Left ventricle myocardium superior (tissue), 1 donor: ENCODE results near the gene ZCWPW1. TPM values are rescaled to one million over a fixed set of nuclear protein-coding genes. Genes with fewer than 3 reads are reported as not detected.
"Not testable (repeated sequence)": the region's sequence is repeated elsewhere in the genome, so short reads cannot be mapped to it uniquely, and the experiment has no call there.

Experiments
- ATAC-seq: fragments of 200-7000 bp; cut with Tn5 transposase; one replicate; pipeline ENCODE4 v1.9.1; 2020; ENCODE audit warnings: mild to moderate bottlenecking, moderate library complexity
- DNase-seq: peaks from one replicate; pipeline ENCODE4 v3.0.0-alpha.2; 2020
- intact Hi-C: fragments of 100-400 bp; cut with micrococcal nuclease; formaldehyde crosslinking; loops from one replicate; pipeline ENCODE4 v1.11.0; 2022
- total RNA-seq: library from RNA; stranded (reverse); fragmentation: NEBNext Ultra II Directional; extraction: Animal tissue kit (Norgen Biotek cat#: 25700); gene quantifications from one replicate; pipeline ENCODE4 v1.2.1, GENCODE V29; 2021
- donor health status: DM: no; HTN: yes; CAD: no; lungs with severe emphysema.

Gene ZCWPW1
- total RNA-seq, 1 donor from 2014 or later = 4.2 TPM

GRCh38 chr7:100464210-100464660 is 35.7 kb upstream of the ZCWPW1 start, which contains the start of gene SPACDR:
Gene SPACDR (minus strand): TSS chr7:100464260. CDS start chr7:100464025, 235 bp downstream.
- ATAC-seq (no peak), DNase-seq (no peak)
- intact Hi-C loops = no loop called here

GRCh38 chr7:100457033-100457432 is 28.5 kb upstream of the ZCWPW1 start:
- intact Hi-C loops = no loop called here
- DNase-seq (no peak), ATAC-seq (no peak)

- intact Hi-C loops = no loop called here
- DNase-seq (no peak), ATAC-seq (no peak)
These were observed 28.1 kb upstream of the ZCWPW1 start for GRCh38 chr7:100456562-100456961.

GRCh38 chr7:100455206-100455605 is 26.7 kb upstream of the ZCWPW1 start:
- intact Hi-C loops = no loop called here
- DNase-seq (no peak), ATAC-seq (no peak)

- ATAC-seq, DNase-seq, intact Hi-C loops: not testable (repeated sequence)
These were observed 25.4 kb upstream of the ZCWPW1 start for GRCh38 chr7:100453854-100454253.

GRCh38 chr7:100452513-100452912 is 24.0 kb upstream of the ZCWPW1 start:
- no peak for DNase-seq
- no peak for ATAC-seq

GRCh38 chr7:100449190-100449795 is 20.8 kb upstream of the ZCWPW1 start:
- DNase-seq = no peak
- no peak for ATAC-seq
- intact Hi-C loops = no loop called here

More at GRCh38 chr7:100452513-100452912, 24.0 kb upstream of the ZCWPW1 start:
- intact Hi-C loops = no loop called here

GRCh38 chr7:100447363-100447762 is 18.9 kb upstream of the ZCWPW1 start:
- DNase-seq, intact Hi-C loops, ATAC-seq: not testable (repeated sequence)

GRCh38 chr7:100446040-100446439 is 17.5 kb upstream of the ZCWPW1 start:
- ATAC-seq = no peak
- DNase-seq = no peak

GRCh38 chr7:100444311-100445278 is 16.1 kb upstream of the ZCWPW1 start:
- intact Hi-C loops = no loop called here
- peak; percentile 54 for ATAC-seq
- DNase-seq = no peak

More at GRCh38 chr7:100446040-100446439, 17.5 kb upstream of the ZCWPW1 start:
- intact Hi-C loops = no loop called here

GRCh38 chr7:100443096-100443840 is 14.8 kb upstream of the ZCWPW1 start:
- DNase-seq (no peak), ATAC-seq (no peak)
- intact Hi-C loops = no loop called here

- intact Hi-C loops = no loop called here
- DNase-seq = no peak
- no peak for ATAC-seq
These were observed 13.4 kb upstream of the ZCWPW1 start for GRCh38 chr7:100441641-100442535.

GRCh38 chr7:100439244-100439643 is 10.7 kb upstream of the ZCWPW1 start:
- ATAC-seq, DNase-seq, intact Hi-C loops: not testable (repeated sequence)

- ATAC-seq, intact Hi-C loops, DNase-seq: not testable (repeated sequence)
These were observed 10.2 kb upstream of the ZCWPW1 start for GRCh38 chr7:100438731-100439130.

- DNase-seq (no peak), ATAC-seq (no peak)
- intact Hi-C loops = no loop called here
These were observed 9.7 kb upstream of the ZCWPW1 start for GRCh38 chr7:100438172-100438571.

- intact Hi-C loops = no loop called here
- peak; percentile 2 for ATAC-seq
- no peak for DNase-seq
These were observed 8.9 kb upstream of the ZCWPW1 start for GRCh38 chr7:100437150-100438100.
